WTC11 (cell line): ENCODE measurements around the gene CPNE8. TPM values are rescaled to one million over a fixed set of nuclear protein-coding genes. Genes with fewer than 3 reads are reported as not detected.

Source experiments
- ATAC-seq: fragments of 200-7000 bp; cut with Tn5 transposase; 2 replicates; pipeline ENCODE4 v1.10.0; 2021; ENCODE audit warnings: mild to moderate bottlenecking, moderate library complexity
- CTCF ChIA-PET: fragments of 300-600 bp; sonication (Branson Sonifier 250); formaldehyde crosslinking; loops from one replicate; lab custom pipeline; 2021; ENCODE audit warnings: antibody characterized with exemption; lab: Charles Lee
- POLR2A ChIA-PET: fragments of 350-600 bp; sonication (Branson Sonifier 250); formaldehyde crosslinking; loops from one replicate; lab custom pipeline; 2021; ENCODE audit warnings: antibody characterized with exemption; lab: Charles Lee
- DNase-seq: peaks from one replicate; pipeline ENCODE4 v3.0.0; 2021; ENCODE audit warnings: low spot score
- H3K27ac Mint-ChIP-seq: 2 replicates; pipeline ENCODE4 v1.8.0; 2021; ENCODE audit warnings: mixed read lengths
- H3K27me3 Mint-ChIP-seq: 2 replicates; pipeline ENCODE4 v1.8.0; 2021; ENCODE audit warnings: low read depth, mild to moderate bottlenecking, moderate library complexity, mixed read lengths
- H3K36me3 Mint-ChIP-seq: 2 replicates; pipeline ENCODE4 v1.8.0; 2021; ENCODE audit warnings: mixed read lengths
- H3K4me1 Mint-ChIP-seq: 2 replicates; pipeline ENCODE4 v1.8.0; 2022; ENCODE audit warnings: mixed read lengths
- H3K4me3 Mint-ChIP-seq: 2 replicates; pipeline ENCODE4 v1.8.0; 2021; ENCODE audit warnings: mild to moderate bottlenecking, moderate library complexity, mixed read lengths
- H3K9me3 Mint-ChIP-seq: 2 replicates; pipeline ENCODE4 v1.8.0; 2021; ENCODE audit warnings: mixed read lengths
- CREM ChIP-seq: sonication (generic); formaldehyde crosslinking; IDR thresholded peaks from 2 replicates; pipeline ENCODE4 v1.8.1; 2022; ENCODE audit warnings: mild to moderate bottlenecking, missing genetic modification reagents, moderate library complexity
- GABPB1 ChIP-seq: sonication (generic); formaldehyde crosslinking; IDR thresholded peaks from 2 replicates; pipeline ENCODE4 v1.8.1; 2023; ENCODE audit warnings: mild to moderate bottlenecking, missing genetic modification reagents
- GTF2I ChIP-seq: fragments of 250-450 bp; sonication (Bioruptor Pico); conservative IDR thresholded peaks from 2 replicates; pipeline ENCODE4 v1.4.0; 2021; ENCODE audit warnings: mild to moderate bottlenecking
- JUN ChIP-seq: sonication (generic); formaldehyde crosslinking; IDR thresholded peaks from 2 replicates; pipeline ENCODE4 v1.8.0; 2023; ENCODE audit warnings: mild to moderate bottlenecking, missing genetic modification reagents
- MXD4 ChIP-seq: fragments of 250-450 bp; sonication (Bioruptor Pico); IDR thresholded peaks from 2 replicates; pipeline ENCODE4 v1.8.0; 2021; ENCODE audit warnings: mild to moderate bottlenecking, moderate library complexity, borderline replicate concordance
- NR3C1 ChIP-seq: sonication (generic); formaldehyde crosslinking; conservative IDR thresholded peaks from 2 replicates; pipeline ENCODE4 v1.8.1; 2023; ENCODE audit warnings: low read depth, mild to moderate bottlenecking, missing genetic modification reagents
- TEAD1 ChIP-seq: sonication (generic); formaldehyde crosslinking; IDR thresholded peaks from 2 replicates; pipeline ENCODE4 v1.8.0; 2022; ENCODE audit warnings: mild to moderate bottlenecking, missing genetic modification reagents
- ZNF423 ChIP-seq: fragments of 250-450 bp; sonication (Bioruptor Pico); IDR thresholded peaks from 2 replicates; pipeline ENCODE4 v2.1.2; 2022; ENCODE audit warnings: mild to moderate bottlenecking, moderate library complexity
- total RNA-seq: library from RNA; stranded (reverse); gene quantifications from 3 replicates; pipeline ENCODE4 v1.2.3, GENCODE V29; 2021
- TF ChIP-seq, protein P1 (sequence below): fragments of 250-450 bp; sonication (Bioruptor Pico); IDR thresholded peaks from 2 replicates; pipeline ENCODE4 v1.9.0; 2021; ENCODE audit warnings: mild to moderate bottlenecking, borderline replicate concordance
- TF ChIP-seq, protein P2 (sequence below): fragments of 250-450 bp; sonication (Bioruptor Pico); conservative IDR thresholded peaks from 2 replicates; pipeline ENCODE4 v1.9.0; 2021; ENCODE audit warnings: mild to moderate bottlenecking
- TF ChIP-seq, protein P3 (sequence below): sonication (generic); formaldehyde crosslinking; IDR thresholded peaks from 2 replicates; pipeline ENCODE4 v1.8.1; 2022; ENCODE audit warnings: missing genetic modification reagents, borderline replicate concordance
- TF ChIP-seq, protein P4 (sequence below): sonication (generic); formaldehyde crosslinking; conservative IDR thresholded peaks from 2 replicates; pipeline ENCODE4 v1.8.1; 2022; ENCODE audit warnings: mild to moderate bottlenecking, missing genetic modification reagents
- TF ChIP-seq, protein P5 (sequence below): sonication (generic); formaldehyde crosslinking; IDR thresholded peaks from 2 replicates; pipeline ENCODE4 v1.8.1; 2023; ENCODE audit warnings: mild to moderate bottlenecking, missing genetic modification reagents, borderline replicate concordance
- TF ChIP-seq, protein P6 (sequence below): sonication (generic); formaldehyde crosslinking; IDR thresholded peaks from 2 replicates; pipeline ENCODE4 v1.8.1; 2023; ENCODE audit warnings: mild to moderate bottlenecking, missing genetic modification reagents
- TF ChIP-seq, protein P7 (sequence below): sonication (generic); formaldehyde crosslinking; IDR thresholded peaks from 2 replicates; pipeline ENCODE4 v1.8.0; 2023; ENCODE audit warnings: missing genetic modification reagents
- TF ChIP-seq, protein P8 (sequence below): sonication (generic); formaldehyde crosslinking; IDR thresholded peaks from 2 replicates; pipeline ENCODE4 v1.8.0; 2022; ENCODE audit warnings: mild to moderate bottlenecking, missing genetic modification reagents

Gene CPNE8
- total RNA-seq, 1 experiment from 2014 or later: 8.3 TPM

DNA sequence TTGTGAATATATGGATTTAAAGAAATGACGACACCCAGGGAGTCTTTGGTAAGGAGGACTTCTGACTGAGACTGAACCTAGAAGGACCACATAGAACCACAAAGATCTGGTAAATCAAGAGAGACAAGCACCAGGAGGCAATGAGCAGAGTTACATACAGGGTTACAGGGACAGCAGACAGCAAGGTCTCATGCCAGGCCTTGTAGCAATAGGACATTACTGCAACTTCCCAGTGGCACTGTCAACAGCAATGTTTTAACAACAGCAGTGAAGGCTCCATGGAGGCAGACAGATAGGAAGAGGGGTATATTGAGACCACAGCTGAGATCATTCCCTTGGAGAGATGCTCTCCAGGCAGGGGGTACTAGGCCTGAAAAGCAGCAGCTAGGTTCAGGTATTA, 18.5 kb downstream of the CPNE8 start (continued):
- TF ChIP-seq, protein P1, sequence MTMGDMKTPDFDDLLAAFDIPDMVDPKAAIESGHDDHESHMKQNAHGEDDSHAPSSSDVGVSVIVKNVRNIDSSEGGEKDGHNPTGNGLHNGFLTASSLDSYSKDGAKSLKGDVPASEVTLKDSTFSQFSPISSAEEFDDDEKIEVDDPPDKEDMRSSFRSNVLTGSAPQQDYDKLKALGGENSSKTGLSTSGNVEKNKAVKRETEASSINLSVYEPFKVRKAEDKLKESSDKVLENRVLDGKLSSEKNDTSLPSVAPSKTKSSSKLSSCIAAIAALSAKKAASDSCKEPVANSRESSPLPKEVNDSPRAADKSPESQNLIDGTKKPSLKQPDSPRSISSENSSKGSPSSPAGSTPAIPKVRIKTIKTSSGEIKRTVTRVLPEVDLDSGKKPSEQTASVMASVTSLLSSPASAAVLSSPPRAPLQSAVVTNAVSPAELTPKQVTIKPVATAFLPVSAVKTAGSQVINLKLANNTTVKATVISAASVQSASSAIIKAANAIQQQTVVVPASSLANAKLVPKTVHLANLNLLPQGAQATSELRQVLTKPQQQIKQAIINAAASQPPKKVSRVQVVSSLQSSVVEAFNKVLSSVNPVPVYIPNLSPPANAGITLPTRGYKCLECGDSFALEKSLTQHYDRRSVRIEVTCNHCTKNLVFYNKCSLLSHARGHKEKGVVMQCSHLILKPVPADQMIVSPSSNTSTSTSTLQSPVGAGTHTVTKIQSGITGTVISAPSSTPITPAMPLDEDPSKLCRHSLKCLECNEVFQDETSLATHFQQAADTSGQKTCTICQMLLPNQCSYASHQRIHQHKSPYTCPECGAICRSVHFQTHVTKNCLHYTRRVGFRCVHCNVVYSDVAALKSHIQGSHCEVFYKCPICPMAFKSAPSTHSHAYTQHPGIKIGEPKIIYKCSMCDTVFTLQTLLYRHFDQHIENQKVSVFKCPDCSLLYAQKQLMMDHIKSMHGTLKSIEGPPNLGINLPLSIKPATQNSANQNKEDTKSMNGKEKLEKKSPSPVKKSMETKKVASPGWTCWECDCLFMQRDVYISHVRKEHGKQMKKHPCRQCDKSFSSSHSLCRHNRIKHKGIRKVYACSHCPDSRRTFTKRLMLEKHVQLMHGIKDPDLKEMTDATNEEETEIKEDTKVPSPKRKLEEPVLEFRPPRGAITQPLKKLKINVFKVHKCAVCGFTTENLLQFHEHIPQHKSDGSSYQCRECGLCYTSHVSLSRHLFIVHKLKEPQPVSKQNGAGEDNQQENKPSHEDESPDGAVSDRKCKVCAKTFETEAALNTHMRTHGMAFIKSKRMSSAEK (CRISPR knock-in tag): no peak
- TF ChIP-seq, protein P2, sequence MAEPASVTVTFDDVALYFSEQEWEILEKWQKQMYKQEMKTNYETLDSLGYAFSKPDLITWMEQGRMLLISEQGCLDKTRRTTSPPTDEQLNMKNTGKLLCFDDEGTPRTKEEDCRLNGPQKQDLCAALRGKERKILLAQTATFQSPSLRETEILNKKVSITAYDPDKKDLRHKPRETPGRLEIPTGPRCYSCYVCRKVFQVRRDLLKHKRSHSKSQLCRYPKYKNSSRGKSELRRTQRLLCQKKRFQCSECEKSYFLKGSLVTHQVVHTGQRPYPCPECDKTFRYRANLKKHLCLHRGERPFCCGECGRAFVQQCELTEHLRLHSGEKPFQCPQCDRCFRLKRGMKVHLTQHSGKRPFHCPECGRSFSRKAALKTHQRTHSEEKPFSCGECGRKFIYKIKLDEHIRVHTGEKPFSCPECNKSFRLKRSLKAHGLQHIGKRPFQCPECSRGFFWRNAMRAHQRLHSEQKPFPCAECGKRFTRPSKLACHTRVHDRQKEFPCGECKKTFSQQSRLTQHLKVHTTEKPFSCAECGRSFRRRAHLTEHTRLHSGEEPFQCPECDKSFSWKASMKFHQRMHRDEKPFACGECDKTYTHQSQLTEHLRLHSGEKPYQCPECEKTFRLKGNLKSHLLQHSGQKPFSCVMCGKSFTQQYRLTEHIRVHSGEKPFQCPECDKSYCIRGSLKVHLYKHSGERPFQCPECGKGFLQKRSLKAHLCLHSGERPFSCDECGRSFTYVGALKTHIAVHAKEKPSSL (CRISPR knock-in tag): no peak
- TF ChIP-seq GTF2I (CRISPR knock-in tag) (no peak), GABPB1 (CRISPR knock-in tag) (no peak), ZNF423 (CRISPR knock-in tag) (no peak), TEAD1 (CRISPR knock-in tag) (no peak)
- TF ChIP-seq, protein P3, sequence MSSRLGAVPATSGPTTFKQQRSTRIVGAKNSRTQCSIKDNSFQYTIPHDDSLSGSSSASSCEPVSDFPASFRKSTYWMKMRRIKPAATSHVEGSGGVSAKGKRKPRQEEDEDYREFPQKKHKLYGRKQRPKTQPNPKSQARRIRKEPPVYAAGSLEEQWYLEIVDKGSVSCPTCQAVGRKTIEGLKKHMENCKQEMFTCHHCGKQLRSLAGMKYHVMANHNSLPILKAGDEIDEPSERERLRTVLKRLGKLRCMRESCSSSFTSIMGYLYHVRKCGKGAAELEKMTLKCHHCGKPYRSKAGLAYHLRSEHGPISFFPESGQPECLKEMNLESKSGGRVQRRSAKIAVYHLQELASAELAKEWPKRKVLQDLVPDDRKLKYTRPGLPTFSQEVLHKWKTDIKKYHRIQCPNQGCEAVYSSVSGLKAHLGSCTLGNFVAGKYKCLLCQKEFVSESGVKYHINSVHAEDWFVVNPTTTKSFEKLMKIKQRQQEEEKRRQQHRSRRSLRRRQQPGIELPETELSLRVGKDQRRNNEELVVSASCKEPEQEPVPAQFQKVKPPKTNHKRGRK (CRISPR knock-in tag): no peak
- TF ChIP-seq, protein P4, sequence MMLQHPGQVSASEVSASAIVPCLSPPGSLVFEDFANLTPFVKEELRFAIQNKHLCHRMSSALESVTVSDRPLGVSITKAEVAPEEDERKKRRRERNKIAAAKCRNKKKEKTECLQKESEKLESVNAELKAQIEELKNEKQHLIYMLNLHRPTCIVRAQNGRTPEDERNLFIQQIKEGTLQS (CRISPR knock-in tag): no peak

DNA sequence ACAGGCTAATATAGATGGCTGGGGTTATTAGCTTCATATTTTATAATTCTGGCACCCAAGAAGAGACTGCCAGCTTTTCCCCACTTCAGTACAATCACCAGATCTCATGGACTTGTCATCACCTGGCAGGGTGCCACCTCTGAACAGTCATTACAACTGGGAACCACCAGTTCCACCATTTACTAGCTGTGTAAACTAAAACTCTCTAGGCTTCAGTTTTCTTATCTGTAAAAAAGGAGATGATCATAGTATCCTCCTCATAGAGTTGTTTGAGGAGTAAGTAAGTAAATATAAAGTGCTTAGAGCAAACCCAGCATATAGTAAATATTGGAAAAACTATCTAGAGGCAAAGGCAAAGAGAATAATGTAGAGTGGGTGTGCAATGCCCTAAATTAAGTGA, 19.3 kb downstream of the CPNE8 start:
- TF ChIP-seq CREM (no peak), NR3C1 (CRISPR knock-in tag) (no peak)
- Mint-ChIP-seq H3K36me3 (peaks cover 16% of the 10 kb centered on the region), H3K4me3 (no peak overlapping the region), H3K27me3 (no peaks in the 10 kb centered on the region), H3K4me1 (no peaks in the 10 kb centered on the region), H3K9me3 (peaks cover 30% of the 10 kb centered on the region), H3K27ac (no peak overlapping the region)
- ATAC-seq: no peak
- DNase-seq: no peak
- ChIA-PET POLR2A (no interaction called here), CTCF (no interaction called here)

DNA sequence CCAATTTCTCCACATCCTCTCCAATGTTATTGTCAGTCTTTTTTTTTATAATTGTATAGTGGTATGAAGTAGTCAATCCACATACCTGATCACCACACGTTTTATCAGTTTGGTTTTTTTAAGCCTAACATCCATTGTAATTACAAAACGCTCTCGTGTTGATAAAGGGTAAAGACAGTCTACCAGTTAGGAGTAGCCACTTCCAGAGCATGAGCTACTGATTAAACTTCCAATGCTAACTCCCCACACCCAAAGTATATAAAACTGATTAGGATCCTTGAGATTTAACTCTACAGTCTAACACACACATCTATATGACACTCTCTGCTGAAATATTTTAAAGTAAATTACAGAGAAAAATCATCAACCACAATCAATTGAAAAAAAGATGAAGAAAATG, 20.7 kb downstream of the CPNE8 start:
- CTCF ChIA-PET: no interaction called here
- Mint-ChIP-seq H3K36me3 (peaks cover 16% of the 10 kb centered on the region), H3K4me1 (no peaks in the 10 kb centered on the region), H3K27me3 (no peaks in the 10 kb centered on the region), H3K4me3 (no peak overlapping the region), H3K27ac (no peak overlapping the region), H3K9me3 (peaks cover 30% of the 10 kb centered on the region)
- no peak for DNase-seq
- no peak for ATAC-seq
- POLR2A ChIA-PET: interaction anchor here (0.6 kb wide), 1 partner anchor 657 kb away, joined by 5 read pairs; no protein-coding TSS in a partner anchor
- TF ChIP-seq, protein P5, sequence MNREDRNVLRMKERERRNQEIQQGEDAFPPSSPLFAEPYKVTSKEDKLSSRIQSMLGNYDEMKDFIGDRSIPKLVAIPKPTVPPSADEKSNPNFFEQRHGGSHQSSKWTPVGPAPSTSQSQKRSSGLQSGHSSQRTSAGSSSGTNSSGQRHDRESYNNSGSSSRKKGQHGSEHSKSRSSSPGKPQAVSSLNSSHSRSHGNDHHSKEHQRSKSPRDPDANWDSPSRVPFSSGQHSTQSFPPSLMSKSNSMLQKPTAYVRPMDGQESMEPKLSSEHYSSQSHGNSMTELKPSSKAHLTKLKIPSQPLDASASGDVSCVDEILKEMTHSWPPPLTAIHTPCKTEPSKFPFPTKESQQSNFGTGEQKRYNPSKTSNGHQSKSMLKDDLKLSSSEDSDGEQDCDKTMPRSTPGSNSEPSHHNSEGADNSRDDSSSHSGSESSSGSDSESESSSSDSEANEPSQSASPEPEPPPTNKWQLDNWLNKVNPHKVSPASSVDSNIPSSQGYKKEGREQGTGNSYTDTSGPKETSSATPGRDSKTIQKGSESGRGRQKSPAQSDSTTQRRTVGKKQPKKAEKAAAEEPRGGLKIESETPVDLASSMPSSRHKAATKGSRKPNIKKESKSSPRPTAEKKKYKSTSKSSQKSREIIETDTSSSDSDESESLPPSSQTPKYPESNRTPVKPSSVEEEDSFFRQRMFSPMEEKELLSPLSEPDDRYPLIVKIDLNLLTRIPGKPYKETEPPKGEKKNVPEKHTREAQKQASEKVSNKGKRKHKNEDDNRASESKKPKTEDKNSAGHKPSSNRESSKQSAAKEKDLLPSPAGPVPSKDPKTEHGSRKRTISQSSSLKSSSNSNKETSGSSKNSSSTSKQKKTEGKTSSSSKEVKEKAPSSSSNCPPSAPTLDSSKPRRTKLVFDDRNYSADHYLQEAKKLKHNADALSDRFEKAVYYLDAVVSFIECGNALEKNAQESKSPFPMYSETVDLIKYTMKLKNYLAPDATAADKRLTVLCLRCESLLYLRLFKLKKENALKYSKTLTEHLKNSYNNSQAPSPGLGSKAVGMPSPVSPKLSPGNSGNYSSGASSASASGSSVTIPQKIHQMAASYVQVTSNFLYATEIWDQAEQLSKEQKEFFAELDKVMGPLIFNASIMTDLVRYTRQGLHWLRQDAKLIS: no peak
- TF ChIP-seq, protein P6, sequence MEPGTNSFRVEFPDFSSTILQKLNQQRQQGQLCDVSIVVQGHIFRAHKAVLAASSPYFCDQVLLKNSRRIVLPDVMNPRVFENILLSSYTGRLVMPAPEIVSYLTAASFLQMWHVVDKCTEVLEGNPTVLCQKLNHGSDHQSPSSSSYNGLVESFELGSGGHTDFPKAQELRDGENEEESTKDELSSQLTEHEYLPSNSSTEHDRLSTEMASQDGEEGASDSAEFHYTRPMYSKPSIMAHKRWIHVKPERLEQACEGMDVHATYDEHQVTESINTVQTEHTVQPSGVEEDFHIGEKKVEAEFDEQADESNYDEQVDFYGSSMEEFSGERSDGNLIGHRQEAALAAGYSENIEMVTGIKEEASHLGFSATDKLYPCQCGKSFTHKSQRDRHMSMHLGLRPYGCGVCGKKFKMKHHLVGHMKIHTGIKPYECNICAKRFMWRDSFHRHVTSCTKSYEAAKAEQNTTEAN (CRISPR knock-in tag): no peak
- TF ChIP-seq MXD4 (CRISPR knock-in tag) (no peak), JUN (CRISPR knock-in tag) (no peak)
- TF ChIP-seq, protein P7, sequence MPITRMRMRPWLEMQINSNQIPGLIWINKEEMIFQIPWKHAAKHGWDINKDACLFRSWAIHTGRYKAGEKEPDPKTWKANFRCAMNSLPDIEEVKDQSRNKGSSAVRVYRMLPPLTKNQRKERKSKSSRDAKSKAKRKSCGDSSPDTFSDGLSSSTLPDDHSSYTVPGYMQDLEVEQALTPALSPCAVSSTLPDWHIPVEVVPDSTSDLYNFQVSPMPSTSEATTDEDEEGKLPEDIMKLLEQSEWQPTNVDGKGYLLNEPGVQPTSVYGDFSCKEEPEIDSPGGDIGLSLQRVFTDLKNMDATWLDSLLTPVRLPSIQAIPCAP: no peak
- TF ChIP-seq, protein P8, sequence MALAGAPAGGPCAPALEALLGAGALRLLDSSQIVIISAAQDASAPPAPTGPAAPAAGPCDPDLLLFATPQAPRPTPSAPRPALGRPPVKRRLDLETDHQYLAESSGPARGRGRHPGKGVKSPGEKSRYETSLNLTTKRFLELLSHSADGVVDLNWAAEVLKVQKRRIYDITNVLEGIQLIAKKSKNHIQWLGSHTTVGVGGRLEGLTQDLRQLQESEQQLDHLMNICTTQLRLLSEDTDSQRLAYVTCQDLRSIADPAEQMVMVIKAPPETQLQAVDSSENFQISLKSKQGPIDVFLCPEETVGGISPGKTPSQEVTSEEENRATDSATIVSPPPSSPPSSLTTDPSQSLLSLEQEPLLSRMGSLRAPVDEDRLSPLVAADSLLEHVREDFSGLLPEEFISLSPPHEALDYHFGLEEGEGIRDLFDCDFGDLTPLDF (CRISPR knock-in tag): no peak
